ENCODE data around the gene PTGFRN.

PTGFRN gene

DNA sequence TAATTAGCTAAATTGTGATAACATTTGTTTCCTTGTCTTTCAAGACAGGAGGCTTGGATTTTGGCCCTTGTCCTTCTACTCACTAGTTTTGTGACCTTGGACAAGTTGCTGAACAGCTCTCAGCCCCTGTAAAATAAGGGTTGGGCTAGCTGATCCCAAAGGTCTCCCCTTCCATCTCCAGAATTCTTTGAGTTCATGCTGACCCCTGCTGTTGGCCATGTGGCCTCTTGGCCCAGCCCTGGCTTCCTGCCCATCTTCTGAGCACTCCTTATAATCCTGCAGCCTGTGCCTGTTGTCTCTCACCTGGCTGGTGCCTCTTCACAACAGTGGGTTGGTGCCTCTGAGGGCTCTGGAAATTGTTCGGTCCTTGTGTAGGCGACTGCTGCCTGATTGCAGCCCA, 10.1 kb downstream of the PTGFRN start:
- no peak for TF ChIP-seq ZFX (IDR thresholded peaks at IDR 0.05; ENCODE audit: borderline replicate concordance)
- TF ChIP-seq, protein P1, sequence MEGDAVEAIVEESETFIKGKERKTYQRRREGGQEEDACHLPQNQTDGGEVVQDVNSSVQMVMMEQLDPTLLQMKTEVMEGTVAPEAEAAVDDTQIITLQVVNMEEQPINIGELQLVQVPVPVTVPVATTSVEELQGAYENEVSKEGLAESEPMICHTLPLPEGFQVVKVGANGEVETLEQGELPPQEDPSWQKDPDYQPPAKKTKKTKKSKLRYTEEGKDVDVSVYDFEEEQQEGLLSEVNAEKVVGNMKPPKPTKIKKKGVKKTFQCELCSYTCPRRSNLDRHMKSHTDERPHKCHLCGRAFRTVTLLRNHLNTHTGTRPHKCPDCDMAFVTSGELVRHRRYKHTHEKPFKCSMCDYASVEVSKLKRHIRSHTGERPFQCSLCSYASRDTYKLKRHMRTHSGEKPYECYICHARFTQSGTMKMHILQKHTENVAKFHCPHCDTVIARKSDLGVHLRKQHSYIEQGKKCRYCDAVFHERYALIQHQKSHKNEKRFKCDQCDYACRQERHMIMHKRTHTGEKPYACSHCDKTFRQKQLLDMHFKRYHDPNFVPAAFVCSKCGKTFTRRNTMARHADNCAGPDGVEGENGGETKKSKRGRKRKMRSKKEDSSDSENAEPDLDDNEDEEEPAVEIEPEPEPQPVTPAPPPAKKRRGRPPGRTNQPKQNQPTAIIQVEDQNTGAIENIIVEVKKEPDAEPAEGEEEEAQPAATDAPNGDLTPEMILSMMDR (IDR thresholded peaks at IDR 0.05): no peak
- H3K27ac ChIP-seq: no peak overlapping the region

DNA sequence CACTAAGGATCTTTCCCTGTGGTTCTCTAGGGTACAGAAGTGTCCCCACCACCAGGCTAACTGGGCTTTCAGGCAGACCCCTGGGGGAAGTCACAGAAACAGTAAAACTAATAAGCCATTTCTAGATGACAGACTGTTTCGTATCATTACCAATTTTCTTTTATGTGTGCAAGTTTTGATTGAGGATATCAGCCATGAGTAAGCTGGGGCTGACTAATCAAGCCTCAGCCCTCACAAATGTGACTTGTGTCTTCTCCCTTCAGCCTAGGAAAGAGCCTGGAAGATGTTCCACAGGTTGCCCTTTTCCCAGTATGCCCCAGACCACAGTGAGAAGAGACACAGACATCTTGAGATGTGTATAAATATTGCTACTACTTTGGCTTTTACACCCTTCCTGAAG, 10.5 kb downstream of the PTGFRN start:
- TF ChIP-seq, protein P1 (IDR thresholded peaks at IDR 0.05): no peak
- no peak for TF ChIP-seq ZFX (IDR thresholded peaks at IDR 0.05; ENCODE audit: borderline replicate concordance)
- H3K27ac ChIP-seq: no peak overlapping the region

DNA sequence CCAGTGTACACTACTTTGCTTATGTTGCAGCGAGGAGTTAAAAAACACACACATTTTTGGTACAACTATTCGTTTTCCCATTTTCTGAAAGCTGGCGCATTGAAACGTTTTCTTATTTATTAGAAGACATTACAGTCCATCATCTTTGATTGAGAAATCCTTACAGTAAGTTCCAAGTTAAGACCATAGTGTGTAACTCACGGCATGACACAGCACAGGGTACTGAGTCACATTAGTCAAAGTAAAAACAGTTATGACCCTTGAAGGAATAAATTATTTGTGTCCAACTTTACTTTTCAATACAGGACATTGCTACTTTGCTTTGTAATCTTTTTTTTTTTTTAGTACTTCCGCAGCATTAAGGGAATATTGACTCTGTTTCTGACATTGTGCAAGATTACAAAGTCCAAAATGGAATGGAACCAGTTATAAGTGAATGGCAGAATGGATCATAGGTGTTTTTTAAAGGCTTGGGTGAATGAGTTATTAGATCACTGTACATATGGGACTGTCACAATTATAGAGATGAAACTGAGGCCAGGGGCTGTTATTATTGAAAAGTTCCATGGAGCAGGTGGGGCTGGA, 11.7 kb downstream of the PTGFRN start:
- TF ChIP-seq ZFX (IDR thresholded peaks at IDR 0.05; ENCODE audit: borderline replicate concordance): no peak
- TF ChIP-seq, protein P1 (IDR thresholded peaks at IDR 0.05): no peak
- no peak overlapping the region for H3K27ac ChIP-seq

DNA sequence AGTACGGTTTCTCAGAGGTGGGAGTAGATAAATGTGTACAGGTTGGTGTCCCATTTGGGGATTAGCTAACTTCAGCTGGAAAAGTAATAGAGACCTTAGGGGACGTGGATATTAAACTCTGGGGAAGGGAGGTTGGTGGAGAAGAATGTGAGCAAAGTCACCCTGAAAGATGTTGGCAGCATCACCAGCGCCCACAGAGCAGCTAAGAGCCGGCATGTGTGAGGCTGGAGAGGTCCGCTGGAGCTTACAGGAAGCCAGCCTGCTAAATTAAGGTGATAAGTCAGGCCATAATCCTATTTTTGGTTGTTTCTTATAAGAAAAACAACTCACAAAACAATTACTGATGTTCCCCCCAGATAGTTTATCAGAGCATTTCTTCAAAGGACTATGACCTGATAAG, 12.2 kb downstream of the PTGFRN start:
- TF ChIP-seq, protein P1 (IDR thresholded peaks at IDR 0.05): no peak
- TF ChIP-seq ZFX (IDR thresholded peaks at IDR 0.05; ENCODE audit: borderline replicate concordance): no peak
- no peak overlapping the region for H3K27ac ChIP-seq

DNA sequence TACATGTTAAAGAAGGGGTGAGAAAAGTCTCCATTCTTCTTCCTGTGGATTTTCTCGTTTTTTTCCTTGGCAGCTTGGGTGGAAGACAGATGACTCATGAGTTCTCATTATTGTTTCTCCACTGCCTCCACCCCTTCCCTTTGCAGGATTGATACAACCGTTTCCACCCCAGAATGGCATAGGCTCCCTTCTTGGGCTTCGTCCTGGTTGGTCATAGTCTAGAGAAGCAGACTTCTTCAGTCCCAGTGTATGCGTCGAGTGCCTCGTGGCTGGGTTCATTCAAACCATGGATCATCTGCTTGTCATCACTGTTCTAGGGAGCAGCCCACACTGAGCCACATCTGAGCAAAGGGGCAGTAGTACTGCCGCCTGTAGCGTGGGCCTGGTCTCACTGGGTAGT, 13.7 kb downstream of the PTGFRN start:
- H3K27ac ChIP-seq: no peak overlapping the region
- no peak for TF ChIP-seq ZFX (IDR thresholded peaks at IDR 0.05; ENCODE audit: borderline replicate concordance)
- TF ChIP-seq, protein P1 (IDR thresholded peaks at IDR 0.05): no peak

DNA sequence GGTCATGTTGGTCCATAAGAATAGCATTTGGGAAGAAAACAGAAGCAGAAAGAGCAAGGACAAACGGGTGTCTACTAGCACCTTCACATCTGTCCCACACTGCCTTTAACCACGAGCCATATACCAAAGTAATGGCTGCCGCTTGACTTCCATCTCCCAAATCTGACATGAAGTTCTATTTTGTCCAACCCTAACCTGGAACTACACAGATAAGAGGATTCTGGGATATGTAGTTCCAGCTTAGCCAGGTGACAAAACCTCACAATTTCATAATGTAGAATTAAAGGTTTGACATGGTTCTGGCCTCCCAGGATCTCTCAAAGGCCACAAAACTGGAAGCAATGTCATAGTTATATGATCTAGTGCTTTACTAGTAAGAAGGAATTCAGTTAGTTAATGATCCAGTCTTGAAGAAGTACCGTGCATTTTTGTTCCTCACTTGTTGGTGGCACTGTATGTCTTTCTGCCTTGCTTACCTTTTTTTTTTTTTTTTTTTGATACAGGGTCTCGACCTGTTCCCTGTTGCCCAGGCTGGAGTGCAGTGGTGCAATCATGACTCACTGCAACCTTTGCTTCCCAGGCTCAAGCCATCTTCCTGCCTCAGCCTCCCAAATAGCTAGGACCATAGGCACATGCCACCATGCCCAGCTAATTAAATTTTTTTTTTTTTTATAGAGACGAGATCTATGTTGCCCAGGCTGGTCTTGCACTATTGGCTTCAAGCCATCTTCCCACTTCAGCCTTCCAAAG, 17.5 kb downstream of the PTGFRN start:
- TF ChIP-seq ZFX (IDR thresholded peaks at IDR 0.05; ENCODE audit: borderline replicate concordance): no peak
- TF ChIP-seq, protein P1 (IDR thresholded peaks at IDR 0.05): no peak

DNA sequence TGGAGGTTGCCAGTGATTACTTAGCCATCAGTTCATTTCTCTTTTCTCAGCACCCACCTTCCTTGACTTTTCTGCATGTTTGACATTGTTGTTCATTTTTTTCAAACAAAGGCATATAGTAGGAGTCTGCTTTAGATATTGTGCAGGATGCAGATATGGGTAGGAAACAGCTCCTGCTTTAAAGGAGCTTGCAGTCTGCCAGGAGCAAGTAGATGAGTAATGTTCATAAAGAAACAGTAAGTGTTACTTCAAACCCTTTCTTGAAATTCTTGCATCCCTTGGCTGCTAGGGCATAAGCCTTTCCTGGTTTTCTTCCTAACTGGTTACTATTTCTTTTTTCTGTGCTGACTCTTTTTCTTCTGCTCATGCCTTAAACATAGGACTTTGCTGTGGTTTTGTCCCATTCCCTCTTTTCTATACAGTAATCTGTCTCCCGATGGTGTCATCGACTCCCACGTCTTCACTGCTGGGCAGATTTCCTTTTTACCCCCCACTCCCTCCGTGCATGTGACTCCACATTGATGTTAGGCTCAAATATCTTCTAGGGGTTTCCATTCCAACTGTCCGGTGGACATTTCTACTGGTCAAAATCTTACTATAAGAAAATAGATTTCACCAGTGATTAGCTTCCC, 20.4 kb downstream of the PTGFRN start:
- TF ChIP-seq, protein P1 (IDR thresholded peaks at IDR 0.05): no peak
- no peak for TF ChIP-seq ZFX (IDR thresholded peaks at IDR 0.05; ENCODE audit: borderline replicate concordance)
- no peak overlapping the region for H3K27ac ChIP-seq

More for the DNA sequence above, 17.5 kb downstream of the PTGFRN start:
- no peak overlapping the region for H3K27ac ChIP-seq

Measured in 22Rv1 (cell line).